TTC549 (cell line): ENCODE data around the gene PKMYT1.
"Not testable (repeated sequence)": the region's sequence is repeated elsewhere in the genome, so short reads cannot be mapped to it uniquely, and the experiment has no call there.

ENCODE experiments used
- FAIRE-seq: peaks from 2 replicates; lab custom pipeline; 2012; peaks lifted over from hg19 to GRCh38; lab: Jason Lieb, UNC

The PKMYT1 gene

DNA sequence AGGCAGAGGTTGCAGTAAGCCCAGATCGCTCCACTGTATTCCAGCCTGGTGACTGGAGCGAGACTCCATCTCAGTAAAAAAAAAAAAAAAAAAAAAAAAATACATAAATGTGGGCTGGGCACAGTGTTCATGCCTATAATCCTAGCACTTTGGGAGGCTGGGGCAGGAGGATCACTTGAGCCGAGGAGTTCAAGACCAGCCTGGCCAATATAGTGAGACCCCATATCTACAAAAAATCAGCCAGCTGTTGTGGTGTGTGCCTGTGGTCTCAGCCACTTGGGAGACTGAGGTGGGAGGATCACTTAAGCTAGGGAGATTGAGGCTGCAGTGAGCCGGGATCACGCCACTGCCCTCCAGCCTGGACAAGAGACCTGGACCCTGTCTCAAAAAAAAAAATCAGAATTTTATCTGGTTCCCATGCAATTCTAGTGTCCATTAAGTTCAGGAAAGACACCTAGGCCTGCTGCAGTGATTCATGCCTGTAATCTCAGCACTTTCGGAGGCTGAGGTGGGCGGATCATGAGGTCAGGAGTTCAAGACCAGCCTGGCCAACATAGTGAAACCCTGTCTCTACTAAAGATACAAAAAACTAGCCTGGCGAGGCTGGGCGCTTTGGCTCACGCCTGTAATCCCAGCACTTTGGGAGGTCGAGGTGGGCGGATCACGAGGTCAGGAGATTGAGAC lies 48.9 kb downstream of the PKMYT1 start:
- not testable (repeated sequence) for FAIRE-seq

DNA sequence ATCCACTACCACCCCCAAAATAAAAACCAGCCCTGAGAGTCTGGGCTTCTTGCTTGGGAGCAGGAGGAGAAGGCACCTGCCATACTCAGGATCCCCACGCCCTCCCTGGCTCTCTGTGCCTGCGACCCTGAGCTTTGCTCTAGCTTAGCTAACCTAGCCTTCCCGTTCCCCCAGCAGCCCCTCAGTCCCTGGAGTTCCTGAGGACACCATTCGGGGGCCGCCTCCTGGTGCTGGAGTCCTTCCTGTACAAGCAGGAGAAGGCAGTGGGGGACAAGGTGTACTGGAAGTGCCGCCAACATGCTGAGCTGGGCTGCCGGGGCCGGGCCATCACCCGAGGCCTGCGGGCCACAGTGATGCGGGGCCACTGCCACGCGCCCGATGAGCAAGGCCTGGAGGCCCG lies 50.0 kb downstream of the PKMYT1 start:
- FAIRE-seq: no peak

DNA sequence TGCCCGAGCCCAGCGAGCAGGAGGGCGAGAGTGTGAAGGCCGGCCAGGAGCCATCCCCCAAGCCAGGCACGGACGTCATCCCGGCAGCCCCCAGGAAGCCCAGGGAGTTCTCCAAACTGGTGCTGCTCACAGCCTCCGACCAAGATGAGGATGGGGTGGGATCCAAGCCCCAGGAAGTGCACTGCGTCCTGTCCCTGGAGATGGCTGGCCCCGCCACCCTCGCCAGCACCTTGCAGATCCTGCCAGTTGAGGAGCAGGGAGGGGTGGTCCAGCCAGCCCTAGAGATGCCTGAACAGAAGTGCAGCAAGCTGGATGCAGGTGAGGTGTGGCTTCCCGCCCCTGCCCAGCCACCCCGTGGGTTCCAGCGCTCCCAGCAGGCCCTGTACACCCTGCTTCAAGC lies 50.6 kb downstream of the PKMYT1 start:
- no peak for FAIRE-seq

DNA sequence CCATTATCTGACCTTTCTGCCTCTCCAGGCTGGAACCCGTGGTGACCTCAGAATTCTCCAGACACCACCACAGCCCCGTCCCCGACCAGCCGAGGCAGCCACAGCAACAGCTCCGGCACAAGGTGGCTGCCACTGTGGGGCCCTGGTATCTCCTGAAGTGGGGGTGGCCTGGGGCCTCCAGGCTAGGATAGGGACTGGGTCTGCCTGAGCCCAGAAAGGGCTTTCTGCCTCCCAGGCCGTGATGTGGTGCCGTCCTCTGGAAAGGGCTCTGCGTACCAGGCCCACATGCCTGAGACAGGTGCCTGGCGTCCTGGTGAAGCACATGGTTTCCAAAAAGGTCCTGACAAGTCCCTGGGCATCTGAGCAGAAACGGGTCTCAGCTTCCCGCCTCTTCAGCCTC lies 51.5 kb downstream of the PKMYT1 start:
- FAIRE-seq: no peak

DNA sequence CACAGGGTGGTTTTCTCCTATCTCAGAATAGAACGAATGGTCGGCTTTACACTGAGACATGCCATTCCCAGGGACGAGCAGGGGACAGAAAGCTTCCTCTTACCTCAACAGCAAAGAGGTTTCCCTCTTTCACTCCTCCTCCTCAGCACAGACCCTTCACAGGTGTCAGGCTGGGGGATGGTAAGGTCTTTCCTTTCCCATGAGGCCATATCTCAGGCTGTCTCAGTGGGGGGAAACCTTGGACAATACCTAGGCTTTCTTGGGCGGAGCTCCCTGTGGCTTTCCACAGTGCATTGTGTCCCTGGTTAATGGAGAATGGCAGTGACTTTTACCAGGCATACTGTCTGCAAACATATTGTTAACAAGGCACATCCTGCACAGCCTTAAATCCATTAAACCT lies 52.1 kb downstream of the PKMYT1 start:
- not testable (repeated sequence) for FAIRE-seq

DNA sequence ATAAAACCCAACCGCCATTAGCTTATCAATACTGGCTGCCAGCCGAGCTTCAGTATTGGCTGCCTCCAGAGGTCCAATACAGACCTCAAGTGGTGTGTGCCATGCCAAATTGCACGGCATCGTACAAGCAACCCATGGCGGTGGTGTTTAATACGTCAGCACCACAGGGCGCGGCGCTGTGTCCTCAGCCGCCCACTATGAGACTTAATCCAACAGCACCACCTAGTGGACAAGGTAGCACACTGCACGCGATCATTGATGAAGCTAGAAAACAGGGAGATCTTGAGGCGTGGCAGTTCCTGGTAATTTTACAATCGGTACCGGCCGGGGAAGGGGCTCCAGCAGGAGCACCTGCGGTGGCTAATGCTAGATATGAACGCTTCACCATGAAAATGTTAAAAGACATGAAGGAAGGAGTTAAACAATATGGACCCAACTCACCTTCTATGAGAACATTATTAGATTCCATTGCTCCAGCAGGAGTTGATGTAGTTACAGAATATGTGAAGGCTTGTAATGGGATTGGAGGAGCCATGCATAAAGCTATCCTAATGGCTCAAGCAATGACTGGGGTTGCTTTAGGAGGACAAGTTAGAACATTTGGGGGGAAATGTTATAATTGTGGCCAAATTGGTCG lies 53.1 kb downstream of the PKMYT1 start:
- no peak for FAIRE-seq

DNA sequence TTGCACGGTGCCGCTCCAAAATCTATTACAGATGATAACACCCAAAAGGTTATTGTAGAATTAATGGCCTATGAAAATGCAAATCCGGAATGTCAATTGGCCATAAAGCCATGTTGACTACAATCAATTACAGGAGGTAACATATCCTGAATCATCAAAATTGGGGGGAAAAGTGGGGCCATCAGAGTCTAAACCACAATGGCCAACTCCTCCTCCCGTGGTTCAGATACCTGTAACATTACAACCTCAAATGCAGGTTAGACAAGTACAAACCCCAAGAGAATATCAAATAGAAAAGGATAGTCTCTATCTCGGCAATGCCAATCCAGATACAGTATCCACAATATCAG lies 53.6 kb downstream of the PKMYT1 start:
- FAIRE-seq: no peak

DNA sequence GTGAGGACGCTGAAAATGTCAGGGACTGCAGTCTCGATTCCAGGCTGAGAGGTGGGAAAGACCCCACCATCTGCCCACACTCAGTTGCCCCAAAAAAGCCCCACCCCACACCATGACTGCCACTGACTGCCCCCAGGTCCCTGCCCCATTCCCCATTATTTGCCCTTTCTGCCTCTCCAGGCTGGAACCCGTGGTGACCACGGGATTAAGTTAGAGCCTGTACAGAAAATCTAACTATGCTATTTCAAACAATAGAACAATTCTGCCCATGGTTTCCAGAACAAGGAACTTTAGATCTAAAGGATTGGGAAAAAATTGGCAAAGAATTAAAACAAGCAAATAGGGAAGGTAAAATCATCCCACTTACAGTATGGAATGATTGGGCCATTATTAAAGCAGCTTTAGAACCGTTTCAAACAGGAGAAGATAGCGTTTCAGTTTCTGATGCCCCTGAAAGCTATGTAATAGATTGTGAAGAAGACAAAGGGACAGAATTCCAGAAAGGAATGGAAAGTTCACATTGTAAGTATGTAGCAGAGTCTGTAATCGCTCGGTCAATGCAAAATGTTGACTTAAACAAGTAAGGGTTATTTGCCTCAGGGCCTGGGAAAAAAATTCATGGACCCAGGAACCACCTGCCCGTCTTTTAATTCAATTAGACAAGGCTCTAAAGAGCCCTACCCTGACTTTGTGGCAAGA lies 54.1 kb downstream of the PKMYT1 start:
- FAIRE-seq: no peak

DNA sequence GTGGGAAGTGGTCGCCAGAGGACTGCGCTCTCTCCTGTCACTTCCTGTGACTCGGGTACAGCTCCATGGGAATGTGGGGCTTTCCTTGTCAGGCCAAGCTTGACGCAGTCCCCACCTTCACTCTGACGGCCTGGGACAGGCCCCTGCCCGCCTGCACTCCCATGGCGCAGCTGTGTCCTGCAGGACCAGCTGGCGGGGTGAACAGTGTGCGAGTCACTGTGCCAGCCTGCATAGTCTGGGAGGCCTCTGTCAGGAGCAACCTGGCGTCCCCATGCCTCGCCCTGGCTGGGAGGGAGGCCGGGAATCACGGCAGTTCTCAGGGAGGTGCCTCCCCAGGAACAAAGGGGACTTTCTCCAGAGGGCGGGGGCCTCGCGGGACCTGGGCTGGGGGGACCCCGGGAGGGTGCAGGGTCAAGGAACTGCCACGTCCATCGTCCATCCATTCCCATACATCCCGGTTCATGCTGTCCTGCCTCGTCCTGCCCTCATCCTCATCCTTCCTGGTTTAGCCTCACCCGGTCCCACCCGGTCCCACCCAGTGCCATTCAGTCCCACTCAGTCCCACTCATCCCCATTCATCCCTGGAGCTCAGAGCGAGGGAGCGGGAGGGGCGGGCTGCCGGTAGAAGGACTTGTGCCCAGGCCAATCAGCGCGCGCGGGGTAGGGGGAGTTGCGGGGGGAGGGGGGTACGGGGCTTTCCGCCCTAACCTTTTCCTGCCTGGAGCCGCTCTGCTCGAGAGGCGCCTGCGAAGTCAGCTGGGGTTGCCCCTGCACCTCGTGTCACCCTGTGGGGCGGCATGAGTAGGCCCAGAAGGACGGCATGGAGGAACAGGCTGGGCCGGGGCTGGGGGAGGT lies 55.1 kb downstream of the PKMYT1 start:
- no peak for FAIRE-seq

DNA sequence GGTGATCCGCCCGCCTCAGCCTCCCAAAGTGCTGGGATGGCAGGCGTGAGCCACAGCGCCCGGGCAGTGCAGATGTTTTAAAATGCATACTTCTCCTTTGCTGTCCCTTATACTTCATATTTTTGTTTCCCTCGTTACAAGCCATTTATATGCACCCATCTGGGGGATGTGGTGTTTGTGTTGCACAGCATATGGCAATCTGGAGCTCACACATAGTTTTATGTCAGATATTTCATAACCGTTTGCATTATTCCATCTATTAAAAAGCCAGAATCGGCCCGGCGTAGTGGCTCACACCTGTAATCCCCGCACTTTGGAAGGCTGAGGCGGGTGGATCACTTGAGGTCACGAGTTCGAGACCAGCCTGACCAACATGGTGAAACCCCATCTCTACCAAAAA lies 56.8 kb downstream of the PKMYT1 start:
- FAIRE-seq: no peak
